Panc1 (cell line): ENCODE data around the gene NR5A2.

Experiments
- CTCF ChIP-seq: fragments of 450-650 bp; IDR thresholded peaks from 2 replicates; pipeline ENCODE4 v1.5.1; 2017; ENCODE audit warnings: mild to moderate bottlenecking
- POLR2AphosphoS5 ChIP-seq: IDR thresholded peaks from 2 replicates; pipeline ENCODE4 v1.6.1; 2012; ENCODE audit warnings: mild to moderate bottlenecking, low read depth, low read length, moderate library complexity
- REST ChIP-seq, 2 experiments: IDR thresholded peaks; 2 replicates each; pipeline ENCODE4 v1.6.1; 2011 to 2012; ENCODE audit warnings: low read depth in 2 of 2, control low read depth in 1 of 2, low read length in 1 of 2, mild to moderate bottlenecking in 1 of 2, moderate library complexity in 1 of 2; ENCODE audit not compliant: insufficient read depth in 1 of 2
- SIN3A ChIP-seq: IDR thresholded peaks from 2 replicates; pipeline ENCODE4 v1.6.1; 2012; ENCODE audit warnings: low read depth, mild to moderate bottlenecking, low read length, moderate library complexity, borderline replicate concordance; ENCODE audit not compliant: insufficient read depth
- TCF7L2 ChIP-seq: IDR thresholded peaks from 2 replicates; pipeline ENCODE4 v1.6.1; 2011; ENCODE audit warnings: mild to moderate bottlenecking, low read depth, low read length, inconsistent platforms

- TF ChIP-seq REST (IDR thresholded peaks at IDR 0.05; ENCODE audit: insufficient read depth in 1 of 2, low read depth in 2 of 2, low read length in 1 of 2) (no peak), POLR2AphosphoS5 (no peak), CTCF (no peak), SIN3A (no peak), TCF7L2 (no peak)
These were observed 91.4 kb downstream of the NR5A2 start for GRCh38 chr1:200118779-200119505.
